ENCODE measurements around the gene ITPR1.

DNA sequence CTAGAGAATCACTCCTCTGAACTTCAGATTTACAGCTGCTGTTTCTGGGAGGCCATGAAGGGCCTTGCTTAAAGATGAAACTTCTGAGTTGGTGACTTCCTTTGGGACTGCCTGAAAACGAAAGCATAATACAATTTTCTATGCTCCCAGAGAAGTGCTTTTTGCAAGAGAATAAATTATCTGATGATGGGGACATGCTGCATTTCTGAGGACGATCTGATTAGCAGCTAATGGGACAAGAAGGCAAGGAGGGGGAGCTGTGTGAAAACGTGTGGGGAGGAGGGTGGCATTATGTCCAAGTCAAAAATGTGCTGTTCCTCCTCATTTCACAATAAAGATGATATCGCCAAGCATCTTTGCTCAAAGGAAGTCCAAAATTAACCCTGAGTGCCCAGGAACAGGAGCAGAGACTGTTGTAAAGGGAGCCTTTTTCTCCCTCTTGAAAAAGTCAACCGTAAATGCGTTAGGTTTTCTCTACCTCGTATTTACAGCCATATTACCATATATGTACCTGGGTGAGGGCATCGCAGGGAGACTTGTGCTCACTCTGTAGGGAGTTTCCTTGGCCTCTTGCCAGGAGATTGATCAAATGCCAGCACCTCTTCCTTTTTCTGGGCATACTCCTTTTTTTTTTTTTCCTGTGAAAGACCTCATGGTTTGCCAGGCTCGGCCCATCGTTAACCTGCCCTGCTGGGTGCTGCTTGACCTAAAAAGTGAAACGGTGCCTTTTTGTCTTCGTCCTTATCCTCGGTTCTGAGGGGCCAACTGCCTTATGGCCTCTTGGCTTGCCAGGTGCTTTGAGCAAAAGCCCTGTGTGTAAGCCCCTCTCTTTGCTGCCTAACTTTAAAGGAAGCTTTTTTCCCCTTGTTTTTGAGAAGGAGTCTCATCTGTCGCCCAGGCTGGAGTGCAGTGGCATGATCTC is 11.5 kb downstream of the ITPR1 start:
- TF ChIP-seq ZNF8 (CRISPR knock-in tag; IDR thresholded peaks at IDR 0.05) (no peak), RARB (CRISPR knock-in tag; IDR thresholded peaks at IDR 0.05) (no peak), PATZ1 (CRISPR knock-in tag; IDR thresholded peaks at IDR 0.05; ENCODE audit: borderline replicate concordance) (no peak), ARNTL (CRISPR knock-in tag; IDR thresholded peaks at IDR 0.05; ENCODE audit: borderline replicate concordance, low read depth) (no peak), TCF4 (CRISPR knock-in tag; IDR thresholded peaks at IDR 0.05; ENCODE audit: borderline replicate concordance) (peak; percentile 32; the same call in 1 of the 2 replicates), SNAI2 (CRISPR knock-in tag; IDR thresholded peaks at IDR 0.05) (no peak), GLIS3 (CRISPR knock-in tag; IDR thresholded peaks at IDR 0.05) (no peak)

Data from SK-N-SH treated with all-trans-retinoic acid at 6 μM for 48 hours (cell line).